CD4-positive, alpha-beta T cell (primary cell): ENCODE measurements around the gene SEC11C. TPM values are rescaled to one million over a fixed set of nuclear protein-coding genes. Genes with fewer than 3 reads are reported as not detected.

Experiments
- ATAC-seq: fragments of 200-7000 bp; cut with Tn5 transposase; one replicate; pipeline ENCODE4 v1.10.0; 2022; ENCODE audit warnings: mild to moderate bottlenecking; ENCODE audit not compliant: poor library complexity
- CTCF ChIA-PET: fragments of 350-600 bp; sonication (Branson Sonifier 250); formaldehyde crosslinking; loops from one replicate; lab custom pipeline; 2021; ENCODE audit warnings: antibody characterized with exemption, inconsistent platforms; lab: Charles Lee
- POLR2A ChIA-PET: fragments of 350-600 bp; sonication (Branson Sonifier 250); formaldehyde crosslinking; loops from one replicate; lab custom pipeline; 2021; ENCODE audit warnings: antibody characterized with exemption, inconsistent platforms; lab: Charles Lee
- DNase-seq, 14 experiments: peaks; one replicate each; pipeline ENCODE4 v3.0.0-alpha.2; 2013 to 2020; ENCODE audit warnings: mixed read lengths in 2 of 14
- H3K27ac ChIP-seq, 2 donors: one replicate each; pipeline versions ENCODE4 v1.5.1 to v1.7.0; 2013; ENCODE audit warnings: low read length in 2 of 2, low read depth in 1 of 2, mild to moderate bottlenecking in 1 of 2
- H3K27me3 ChIP-seq, 2 experiments: 1 replicate in 1 of 2; 2 replicates in 1 of 2; pipeline versions ENCODE4 v1.6.1 to v1.7.0; 2013; ENCODE audit warnings: low read length in 2 of 2, control low read depth in 1 of 2, mild to moderate bottlenecking in 1 of 2, moderate library complexity in 1 of 2; ENCODE audit not compliant: insufficient read depth in 2 of 2, control insufficient read depth in 1 of 2
- H3K36me3 ChIP-seq: one replicate; pipeline ENCODE4 v1.6.1; 2013; ENCODE audit warnings: low read length, control low read depth; ENCODE audit not compliant: insufficient read depth
- H3K4me1 ChIP-seq: one replicate; pipeline ENCODE4 v1.6.1; 2013; ENCODE audit warnings: low read length, control low read depth; ENCODE audit not compliant: insufficient read depth
- H3K4me3 ChIP-seq: one replicate; pipeline ENCODE4 v1.5.1; 2013; ENCODE audit warnings: mild to moderate bottlenecking, low read length, moderate library complexity
- H3K9me3 ChIP-seq, 2 experiments: 1 replicate in 1 of 2; 2 replicates in 1 of 2; pipeline versions ENCODE4 v1.6.1 to v1.7.0; 2013; ENCODE audit warnings: low read length in 2 of 2, mild to moderate bottlenecking in 2 of 2, control low read depth in 1 of 2, moderate library complexity in 1 of 2; ENCODE audit not compliant: control insufficient read depth in 1 of 2, insufficient read depth in 1 of 2
- H3K27ac Mint-ChIP-seq: one replicate; pipeline ENCODE4 v1.8.0; 2020; ENCODE audit warnings: mixed read lengths
- H3K27me3 Mint-ChIP-seq: one replicate; pipeline ENCODE4 v1.8.0; 2021; ENCODE audit warnings: mixed read lengths
- H3K36me3 Mint-ChIP-seq: one replicate; pipeline ENCODE4 v1.8.0; 2021; ENCODE audit warnings: low read depth, mixed read lengths
- H3K4me1 Mint-ChIP-seq: one replicate; pipeline ENCODE4 v1.8.0; 2021; ENCODE audit warnings: low read depth, mixed read lengths
- H3K4me3 Mint-ChIP-seq: one replicate; pipeline ENCODE4 v1.8.0; 2020; ENCODE audit warnings: mild to moderate bottlenecking, mixed read lengths
- H3K9me3 Mint-ChIP-seq: one replicate; pipeline ENCODE4 v1.8.0; 2020; ENCODE audit warnings: mixed read lengths
- CTCF ChIP-seq: fragments of 200-600 bp; IDR thresholded peaks from one replicate; pipeline ENCODE4 v1.8.0; 2022; ENCODE audit warnings: antibody characterized with exemption, mild to moderate bottlenecking
- intact Hi-C, 2 experiments: fragments of 100-400 bp; cut with DNase I in 1 of 2; cut with micrococcal nuclease in 1 of 2; formaldehyde crosslinking; loops; one replicate each; pipeline versions ENCODE4 v1.15.1 to v1.9.0; 2023 to 2025; cut with DNase I, micrococcal nuclease
- total RNA-seq, 174 experiments: library from RNA in 2 of 174; stranded (reverse) in 2 of 174; gene quantifications; one replicate each; pipeline ENCODE4 v1.2.3 and lab custom pipeline; 2021 to 2026

Gene SEC11C
- total RNA-seq, 2 experiments from 2014 or later = 42.0 to 44.1 TPM

DNA sequence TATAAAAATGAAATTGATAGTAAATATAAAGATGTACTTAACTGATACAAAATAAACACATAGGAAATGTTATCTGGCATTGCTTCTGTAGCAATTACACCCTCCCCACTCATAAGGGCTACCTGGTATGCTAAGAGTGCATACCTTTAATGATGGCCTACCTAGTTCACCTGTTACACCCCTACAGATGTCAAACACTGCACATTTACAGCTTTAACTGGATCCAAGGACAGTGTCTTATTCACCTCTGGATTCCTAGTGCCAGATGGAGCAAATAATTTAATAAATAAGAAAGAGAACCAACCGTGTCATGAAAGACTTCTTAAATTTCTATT lies 15.3 kb upstream of the SEC11C start:
- Histone ChIP-seq H3K36me3 (no peaks in the 10 kb centered on the region), H3K9me3 (no peaks in the 10 kb centered on the region), H3K27ac (no peak overlapping the region), H3K27me3 (peaks cover 8 to 10% of the 10 kb centered on the region in 2 experiments), H3K4me1 (no peaks in the 10 kb centered on the region), H3K4me3 (no peak overlapping the region)
- TF ChIP-seq CTCF = no peak
- DNase-seq = no peak
- Mint-ChIP-seq H3K4me1 (no peaks in the 10 kb centered on the region), H3K27me3 (peaks cover 53% of the 10 kb centered on the region), H3K9me3 (no peaks in the 10 kb centered on the region), H3K36me3 (no peaks in the 10 kb centered on the region), H3K4me3 (no peak overlapping the region), H3K27ac (no peak overlapping the region)
- intact Hi-C loops = no loop called here
- POLR2A ChIA-PET = no interaction called here
- CTCF ChIA-PET = interaction anchor here (1.6 kb wide), 1 partner anchor 54 kb away, joined by 3 read pairs; no protein-coding TSS in a partner anchor
- no peak for ATAC-seq

- peaks cover 59% of the 10 kb centered on the region for H3K27me3 Mint-ChIP-seq
- POLR2A ChIA-PET = no interaction called here
- DNase-seq (no peak), ATAC-seq (no peak)
- Histone ChIP-seq H3K4me3 (no peak overlapping the region), H3K36me3 (no peaks in the 10 kb centered on the region), H3K27me3 (peaks cover 18 to 29% of the 10 kb centered on the region in 2 experiments), H3K9me3 (no peaks in the 10 kb centered on the region), H3K4me1 (no peaks in the 10 kb centered on the region), H3K27ac (no peak overlapping the region)
- CTCF ChIA-PET = no interaction called here
- intact Hi-C loops = no loop called here
- no peaks in the 10 kb centered on the region for H3K4me1 Mint-ChIP-seq
- H3K36me3 Mint-ChIP-seq = no peaks in the 10 kb centered on the region
- H3K27ac Mint-ChIP-seq = no peak overlapping the region
- H3K4me3 Mint-ChIP-seq = no peak overlapping the region
- no peak for TF ChIP-seq CTCF
- H3K9me3 Mint-ChIP-seq = no peaks in the 10 kb centered on the region
These were observed 12.6 kb upstream of the SEC11C start for GRCh38 chr18:59127047-59127446.

GRCh38 chr18:59129951-59130703 lies 9.6 kb upstream of the SEC11C start:
- Mint-ChIP-seq H3K36me3 (no peaks in the 10 kb centered on the region), H3K9me3 (no peaks in the 10 kb centered on the region), H3K27ac (no peak overlapping the region), H3K4me3 (no peak overlapping the region), H3K4me1 (no peaks in the 10 kb centered on the region), H3K27me3 (peaks cover 73% of the 10 kb centered on the region)
- Histone ChIP-seq H3K36me3 (no peaks in the 10 kb centered on the region), H3K27ac (no peak overlapping the region), H3K4me1 (no peaks in the 10 kb centered on the region), H3K9me3 (no peaks in the 10 kb centered on the region), H3K4me3 (no peak overlapping the region), H3K27me3 (peaks cover 28 to 56% of the 10 kb centered on the region in 2 experiments)
- ATAC-seq (no peak), DNase-seq (no peak)
- POLR2A ChIA-PET = no interaction called here
- intact Hi-C loops = loop anchor here (10.0 kb wide), 2 partner anchors 65 to 455 kb away; partner anchors contain the start of gene MALT1 (in 1 of the 2)
- CTCF ChIA-PET = no interaction called here
- TF ChIP-seq CTCF = no peak
